ENCODE measurements around the gene KDM4E. TPM values are rescaled to one million over a fixed set of nuclear protein-coding genes. Genes with fewer than 3 reads are reported as not detected.
"Not testable (repeated sequence)": the region's sequence is repeated elsewhere in the genome, so short reads cannot be mapped to it uniquely, and the experiment has no call there.

KDM4E gene
- total and polyA plus RNA-seq, 4 donors, result 0.11 TPM; not detected in 3

DNA sequence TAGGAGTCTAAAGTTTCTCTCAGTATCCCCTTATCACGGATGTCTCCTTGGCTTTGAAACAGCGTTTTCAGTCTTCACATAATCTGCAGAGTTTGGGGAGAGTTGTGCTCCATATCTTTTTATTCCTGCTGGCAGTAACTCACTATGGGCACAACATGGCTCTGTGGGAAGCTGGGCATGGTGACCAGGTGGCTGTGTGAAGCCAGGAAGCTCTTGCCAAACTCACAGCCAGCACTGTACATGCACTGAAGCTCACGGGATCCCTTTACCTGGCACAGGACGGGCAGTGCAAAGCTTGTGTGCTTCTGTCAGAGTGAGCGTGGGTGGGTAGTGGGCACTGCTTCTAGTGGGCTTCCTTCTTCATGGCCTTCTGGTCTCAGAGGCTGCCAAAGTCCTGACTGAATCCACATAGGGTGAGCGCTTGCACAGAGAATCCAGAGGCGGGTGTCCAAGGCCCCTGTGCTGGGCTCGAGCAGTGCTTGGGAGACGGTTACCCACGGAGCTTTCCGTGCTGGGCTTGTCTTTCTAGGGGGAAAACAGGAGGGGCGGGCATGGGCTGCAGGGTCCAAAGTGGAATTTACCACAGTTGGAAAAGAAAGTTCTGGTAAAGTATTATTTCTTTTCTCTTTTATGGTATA, 10.8 kb upstream of the KDM4E start:
- Histone ChIP-seq H3K36me3 (ENCODE audit: control insufficient read depth, insufficient read depth, low read length) (no peaks in the 10 kb centered on the region), H3K4me1 (ENCODE audit: control insufficient read depth, insufficient read depth, low read length) (no peaks in the 10 kb centered on the region), H3K27ac (ENCODE audit: low read depth, low read length) (no peak overlapping the region), H3K9me3 (ENCODE audit: control insufficient read depth, insufficient read depth, low read length) (no peaks in the 10 kb centered on the region), H3K4me3 (ENCODE audit: low read depth, low read length) (no peak overlapping the region), H3K27me3 (ENCODE audit: control insufficient read depth, insufficient read depth, low read length) (no peaks in the 10 kb centered on the region)
- DNase-seq (ENCODE audit: low read depth in 4 of 6, low spot score in 6 of 6), result no peak
- 85% methylated on average over 12 of the region's 12 CpGs for WGBS (ENCODE audit: insufficient coverage)

GRCh38 chr11:95016139-95016538, 8.9 kb upstream of the KDM4E start:
- Histone ChIP-seq H3K4me1 (ENCODE audit: control insufficient read depth, insufficient read depth, low read length) (no peaks in the 10 kb centered on the region), H3K9me3 (ENCODE audit: control insufficient read depth, insufficient read depth, low read length) (no peaks in the 10 kb centered on the region)

DNA sequence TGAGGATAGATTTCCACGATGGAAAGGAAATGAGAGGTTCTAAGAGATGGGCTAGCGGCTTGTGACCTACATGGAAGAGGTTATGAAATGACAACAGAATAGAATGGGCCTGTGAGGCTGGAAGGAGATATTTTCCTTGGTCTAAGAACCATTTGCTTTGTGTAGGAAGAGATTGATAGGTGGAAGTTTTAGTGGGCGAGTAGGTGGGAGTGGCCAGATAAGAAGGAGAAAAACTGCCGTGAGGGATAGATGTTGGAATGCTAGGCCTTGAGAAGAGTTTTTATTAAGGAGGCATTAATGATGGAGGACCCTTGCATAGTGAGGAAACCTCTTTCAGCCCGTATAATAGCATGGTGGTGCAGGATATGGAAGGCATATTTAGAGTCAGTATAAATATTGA, 3.6 kb upstream of the KDM4E start:
- H3K27me3 ChIP-seq (ENCODE audit: control insufficient read depth, insufficient read depth, low read length); H3K27ac ChIP-seq (ENCODE audit: low read depth, low read length); H3K4me1 ChIP-seq (ENCODE audit: control insufficient read depth, insufficient read depth, low read length); H3K4me3 ChIP-seq (ENCODE audit: low read depth, low read length); DNase-seq (ENCODE audit: low read depth in 4 of 6, low spot score in 6 of 6); H3K36me3 ChIP-seq (ENCODE audit: control insufficient read depth, insufficient read depth, low read length); H3K9me3 ChIP-seq (ENCODE audit: control insufficient read depth, insufficient read depth, low read length): not testable (repeated sequence)
- 92% methylated on average over 5 of the region's 5 CpGs for WGBS (ENCODE audit: insufficient coverage)

More at GRCh38 chr11:95016139-95016538, 8.9 kb upstream of the KDM4E start:
- Histone ChIP-seq H3K36me3 (ENCODE audit: control insufficient read depth, insufficient read depth, low read length) (no peaks in the 10 kb centered on the region), H3K27me3 (ENCODE audit: control insufficient read depth, insufficient read depth, low read length) (no peaks in the 10 kb centered on the region), H3K4me3 (ENCODE audit: low read depth, low read length) (no peak overlapping the region), H3K27ac (ENCODE audit: low read depth, low read length) (no peak overlapping the region)
- WGBS (ENCODE audit: insufficient coverage), result no CpG with 5 or more reads among the region's 2 CpGs
- DNase-seq (ENCODE audit: low read depth in 4 of 6, low spot score in 6 of 6), result no peak

DNA sequence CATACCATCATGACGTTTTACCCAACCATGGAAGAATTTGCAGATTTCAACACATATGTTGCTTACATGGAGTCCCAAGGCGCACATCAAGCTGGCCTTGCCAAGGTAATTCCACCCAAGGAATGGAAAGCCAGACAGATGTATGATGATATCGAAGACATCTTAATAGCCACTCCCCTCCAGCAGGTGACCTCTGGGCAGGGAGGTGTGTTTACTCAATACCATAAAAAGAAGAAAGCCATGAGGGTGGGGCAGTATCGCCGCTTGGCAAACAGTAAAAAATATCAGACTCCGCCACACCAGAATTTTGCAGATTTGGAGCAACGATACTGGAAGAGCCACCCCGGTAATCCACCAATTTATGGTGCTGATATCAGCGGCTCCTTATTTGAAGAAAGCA, 536 bp downstream of the KDM4E start:
- not testable (repeated sequence) for H3K27ac ChIP-seq (ENCODE audit: low read depth, low read length); H3K36me3 ChIP-seq (ENCODE audit: control insufficient read depth, insufficient read depth, low read length); H3K27me3 ChIP-seq (ENCODE audit: control insufficient read depth, insufficient read depth, low read length); H3K9me3 ChIP-seq (ENCODE audit: control insufficient read depth, insufficient read depth, low read length); DNase-seq (ENCODE audit: low read depth in 4 of 6, low spot score in 6 of 6); H3K4me1 ChIP-seq (ENCODE audit: control insufficient read depth, insufficient read depth, low read length); H3K4me3 ChIP-seq (ENCODE audit: low read depth, low read length)
- no CpG with 5 or more reads among the region's 9 CpGs for WGBS (ENCODE audit: insufficient coverage)

GRCh38 chr11:95028357-95028756, 3.3 kb downstream of the KDM4E start:
- H3K27ac ChIP-seq (ENCODE audit: low read depth, low read length), result no peak overlapping the region
- no peaks in the 10 kb centered on the region for H3K36me3 ChIP-seq (ENCODE audit: control insufficient read depth, insufficient read depth, low read length)
- no peaks in the 10 kb centered on the region for H3K4me1 ChIP-seq (ENCODE audit: control insufficient read depth, insufficient read depth, low read length)
- no peak overlapping the region for H3K4me3 ChIP-seq (ENCODE audit: low read depth, low read length)
- 80% methylated on average over 1 of the region's 3 CpGs for WGBS (ENCODE audit: insufficient coverage)
- H3K9me3 ChIP-seq (ENCODE audit: control insufficient read depth, insufficient read depth, low read length), result no peaks in the 10 kb centered on the region
- H3K27me3 ChIP-seq (ENCODE audit: control insufficient read depth, insufficient read depth, low read length), result no peaks in the 10 kb centered on the region
- no peak for DNase-seq (ENCODE audit: low read depth in 4 of 6, low spot score in 6 of 6)

- no peaks in the 10 kb centered on the region for H3K36me3 ChIP-seq (ENCODE audit: control insufficient read depth, insufficient read depth, low read length)
Measured at GRCh38 chr11:95033051-95033450, 8.0 kb downstream of the KDM4E start.

GRCh38 chr11:95035316-95035715, 10.3 kb downstream of the KDM4E start:
- no peak overlapping the region for H3K4me3 ChIP-seq (ENCODE audit: low read depth, low read length)

More at GRCh38 chr11:95033051-95033450, 8.0 kb downstream of the KDM4E start:
- Histone ChIP-seq H3K27ac (ENCODE audit: low read depth, low read length) (no peak overlapping the region), H3K27me3 (ENCODE audit: control insufficient read depth, insufficient read depth, low read length) (no peaks in the 10 kb centered on the region), H3K4me3 (ENCODE audit: low read depth, low read length) (no peak overlapping the region), H3K4me1 (ENCODE audit: control insufficient read depth, insufficient read depth, low read length) (peaks cover 3% of the 10 kb centered on the region), H3K9me3 (ENCODE audit: control insufficient read depth, insufficient read depth, low read length) (no peaks in the 10 kb centered on the region)
- no peak for DNase-seq (ENCODE audit: low read depth in 4 of 6, low spot score in 6 of 6)
- WGBS (ENCODE audit: insufficient coverage), result 100% methylated on average over 1 of the region's 1 CpG

GRCh38 chr11:95037356-95038035, 12.4 kb downstream of the KDM4E start:
- H3K27ac ChIP-seq (ENCODE audit: low read depth, low read length); H3K9me3 ChIP-seq (ENCODE audit: control insufficient read depth, insufficient read depth, low read length); H3K36me3 ChIP-seq (ENCODE audit: control insufficient read depth, insufficient read depth, low read length); H3K4me1 ChIP-seq (ENCODE audit: control insufficient read depth, insufficient read depth, low read length); H3K27me3 ChIP-seq (ENCODE audit: control insufficient read depth, insufficient read depth, low read length): not testable (repeated sequence)
- WGBS (ENCODE audit: insufficient coverage), result 19% methylated on average over 71 of the region's 71 CpGs
- peak in 2 of 6 donors; percentile 11 to 45 for DNase-seq (ENCODE audit: low read depth in 4 of 6, low spot score in 6 of 6)
- H3K4me3 ChIP-seq (ENCODE audit: low read depth, low read length), result peak overlapping the region; percentile 33

More at GRCh38 chr11:95035316-95035715, 10.3 kb downstream of the KDM4E start:
- H3K9me3 ChIP-seq (ENCODE audit: control insufficient read depth, insufficient read depth, low read length), result no peaks in the 10 kb centered on the region
- no peaks in the 10 kb centered on the region for H3K36me3 ChIP-seq (ENCODE audit: control insufficient read depth, insufficient read depth, low read length)
- peaks cover 3% of the 10 kb centered on the region for H3K4me1 ChIP-seq (ENCODE audit: control insufficient read depth, insufficient read depth, low read length)
- DNase-seq (ENCODE audit: low read depth in 4 of 6, low spot score in 6 of 6), result no peak
- WGBS (ENCODE audit: insufficient coverage), result 100% methylated on average over 2 of the region's 2 CpGs
- no peak overlapping the region for H3K27ac ChIP-seq (ENCODE audit: low read depth, low read length)
- no peaks in the 10 kb centered on the region for H3K27me3 ChIP-seq (ENCODE audit: control insufficient read depth, insufficient read depth, low read length)

- Histone ChIP-seq H3K27me3 (ENCODE audit: control insufficient read depth, insufficient read depth, low read length) (peaks cover 2% of the 10 kb centered on the region), H3K9me3 (ENCODE audit: control insufficient read depth, insufficient read depth, low read length) (no peaks in the 10 kb centered on the region), H3K4me3 (ENCODE audit: low read depth, low read length) (no peak overlapping the region), H3K27ac (ENCODE audit: low read depth, low read length) (no peak overlapping the region), H3K36me3 (ENCODE audit: control insufficient read depth, insufficient read depth, low read length) (no peaks in the 10 kb centered on the region), H3K4me1 (ENCODE audit: control insufficient read depth, insufficient read depth, low read length) (peaks cover 6% of the 10 kb centered on the region)
- DNase-seq (ENCODE audit: low read depth in 4 of 6, low spot score in 6 of 6), result no peak
- no CpG with 5 or more reads among the region's 1 CpG for WGBS (ENCODE audit: insufficient coverage)
Measured at GRCh38 chr11:95042239-95042638, 17.2 kb downstream of the KDM4E start.

- peaks cover 2% of the 10 kb centered on the region for H3K27me3 ChIP-seq (ENCODE audit: control insufficient read depth, insufficient read depth, low read length)
Measured at GRCh38 chr11:95042906-95043305, 17.8 kb downstream of the KDM4E start.

More at GRCh38 chr11:95042906-95043305, 17.8 kb downstream of the KDM4E start:
- WGBS (ENCODE audit: insufficient coverage), result 81% methylated on average over 3 of the region's 3 CpGs
- H3K4me1 ChIP-seq (ENCODE audit: control insufficient read depth, insufficient read depth, low read length), result peaks cover 5% of the 10 kb centered on the region
- DNase-seq (ENCODE audit: low read depth in 4 of 6, low spot score in 6 of 6), result no peak
- no peaks in the 10 kb centered on the region for H3K9me3 ChIP-seq (ENCODE audit: control insufficient read depth, insufficient read depth, low read length)
- H3K4me3 ChIP-seq (ENCODE audit: low read depth, low read length), result no peak overlapping the region
- no peak overlapping the region for H3K27ac ChIP-seq (ENCODE audit: low read depth, low read length)
- H3K36me3 ChIP-seq (ENCODE audit: control insufficient read depth, insufficient read depth, low read length), result no peaks in the 10 kb centered on the region

All from spinal cord (tissue), 10 donors.